Muscle of leg (tissue), 11 donors: ENCODE data around the gene CPSF4L. TPM values are rescaled to one million over a fixed set of nuclear protein-coding genes. Genes with fewer than 3 reads are reported as not detected.
A peak's percentile ranks its signal among the peaks of the same experiment; 100 is the strongest.

Source experiments
- DNase-seq: peaks from one replicate; pipeline ENCODE4 v3.0.0; 2013
- H3K27ac ChIP-seq: one replicate; pipeline ENCODE4 v1.5.1; 2013; ENCODE audit warnings: mild to moderate bottlenecking, low read length, control low read depth
- H3K27me3 ChIP-seq: one replicate; pipeline ENCODE4 v1.6.1; 2013; ENCODE audit warnings: low read length; ENCODE audit not compliant: control insufficient read depth, insufficient read depth
- H3K36me3 ChIP-seq: one replicate; pipeline ENCODE4 v1.6.1; 2013; ENCODE audit warnings: low read length; ENCODE audit not compliant: control insufficient read depth, insufficient read depth
- H3K4me1 ChIP-seq: one replicate; pipeline ENCODE4 v1.6.1; 2013; ENCODE audit warnings: low read length; ENCODE audit not compliant: control insufficient read depth, insufficient read depth
- H3K4me3 ChIP-seq: one replicate; pipeline ENCODE4 v1.5.1; 2013; ENCODE audit warnings: low read length, control low read depth
- H3K9me3 ChIP-seq: replicated peaks from 2 replicates; pipeline ENCODE4 v1.6.1; 2013; ENCODE audit warnings: low read depth, low read length; ENCODE audit not compliant: control insufficient read depth
- WGBS: methylation state at CpG from one replicate; pipeline ENCODE4 v1.1.5; 2013; ENCODE audit warnings: missing lambda C conversion rate; ENCODE audit not compliant: insufficient coverage; 5-methylcytosine and 5-hydroxymethylcytosine counted together
- polyA plus RNA-seq, 8 donors: library from polyadenylated mRNA; unstranded; fragments of 120-200 nt; gene quantifications; one replicate each; pipeline versions ENCODE4 v1.2.1 to v1.2.3, GENCODE V29; 2013; ENCODE audit warnings: inconsistent platforms in 1 of 8, low replicate concordance in 1 of 8; ENCODE audit not compliant: insufficient read length in 8 of 8, insufficient read depth in 1 of 8
- total RNA-seq: library from RNA; stranded (reverse); fragments of 120-200 nt; gene quantifications from one replicate; pipeline ENCODE4 v1.2.4, GENCODE V29; 2013

CPSF4L gene
- total and polyA plus RNA-seq, 9 donors = not detected

DNA sequence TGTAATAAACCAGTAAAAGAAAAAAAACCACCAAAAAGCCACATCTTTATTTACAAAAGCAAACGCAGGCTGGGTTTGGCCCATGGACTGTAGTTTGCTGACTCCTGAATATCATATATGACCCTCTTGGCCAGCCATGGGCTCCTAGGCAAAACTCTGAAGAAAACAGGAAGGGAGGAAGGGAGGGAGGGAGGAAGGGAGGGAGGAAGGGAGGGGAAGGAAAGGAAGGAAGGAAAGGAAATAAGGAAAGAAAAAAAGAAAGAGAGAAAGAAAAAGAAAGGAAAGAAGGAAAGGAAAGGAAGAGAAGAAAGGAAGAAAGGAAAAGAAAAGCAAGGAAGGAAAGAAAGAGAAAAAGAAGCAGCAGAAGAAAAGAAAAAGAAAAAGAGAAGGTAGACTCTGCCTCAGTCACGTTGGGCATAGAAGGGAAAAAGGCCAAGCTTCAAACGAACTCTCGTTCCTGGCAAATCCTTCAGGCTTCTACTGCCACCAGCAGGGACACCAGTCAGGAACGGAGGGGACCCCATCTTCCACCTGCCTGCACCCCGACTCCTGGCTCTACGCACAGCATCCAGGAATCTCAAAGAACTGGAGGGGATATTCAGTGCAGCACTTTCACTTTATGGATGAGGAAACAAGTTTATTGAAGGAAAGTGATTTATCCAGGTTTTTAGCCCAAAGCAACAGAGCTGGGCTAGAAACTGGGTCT lies 28.0 kb upstream of the CPSF4L start:
- H3K36me3 ChIP-seq = peaks cover 29% of the 10 kb centered on the region
- H3K4me1 ChIP-seq = peaks cover 47% of the 10 kb centered on the region
- no peak overlapping the region for H3K4me3 ChIP-seq
- H3K27me3 ChIP-seq = no peaks in the 10 kb centered on the region
- DNase-seq = no peak
- H3K27ac ChIP-seq = no peak overlapping the region
- no peaks in the 10 kb centered on the region for H3K9me3 ChIP-seq
- WGBS = 38% methylated on average over 4 of the region's 7 CpGs

DNA sequence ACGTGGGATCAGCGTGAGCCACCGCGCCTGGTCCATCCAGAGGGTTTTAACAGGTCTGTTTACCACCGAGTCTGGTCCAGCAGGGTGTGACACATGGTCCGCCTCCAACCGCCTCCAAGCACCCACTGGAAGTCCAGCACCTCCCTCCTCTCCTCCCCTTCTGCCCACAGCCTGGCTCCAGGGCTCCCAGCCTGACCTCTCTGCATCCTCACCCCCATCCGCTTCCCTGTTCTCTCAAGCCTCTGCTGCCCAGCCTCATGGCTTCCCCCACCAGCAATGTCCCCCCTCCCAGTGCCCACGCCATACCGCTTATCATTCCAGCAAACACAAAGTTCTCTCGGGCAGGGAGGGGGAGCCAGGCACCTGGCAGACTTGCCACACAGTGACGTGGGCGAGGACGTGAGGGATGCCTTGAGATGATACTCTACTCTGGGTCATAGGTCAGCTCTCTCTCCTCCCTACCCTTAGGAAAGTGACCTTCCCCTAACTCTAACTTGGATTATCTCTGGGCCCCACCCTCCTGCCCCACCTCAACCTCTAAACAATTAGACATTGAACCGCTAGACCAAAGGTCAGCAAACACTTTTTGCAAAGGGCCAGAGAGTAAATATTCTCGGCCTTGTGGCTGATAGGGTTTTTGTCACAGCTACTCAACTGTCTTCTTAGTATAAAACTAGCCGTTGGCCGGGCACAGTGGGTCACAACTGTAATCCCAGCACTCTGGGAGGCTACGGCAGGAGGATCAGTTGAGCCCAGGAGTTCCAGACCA lies 27.0 kb upstream of the CPSF4L start:
- no peaks in the 10 kb centered on the region for H3K27me3 ChIP-seq
- H3K36me3 ChIP-seq = peaks cover 29% of the 10 kb centered on the region
- H3K9me3 ChIP-seq = no peaks in the 10 kb centered on the region
- peaks cover 57% of the 10 kb centered on the region for H3K4me1 ChIP-seq
- 82% methylated on average over 14 of the region's 19 CpGs for WGBS
- H3K27ac ChIP-seq = no peak overlapping the region
- no peak for DNase-seq
- H3K4me3 ChIP-seq = no peak overlapping the region

GRCh38 chr17:73286863-73287296 lies 25.2 kb upstream of the CPSF4L start:
- Histone ChIP-seq H3K9me3 (no peaks in the 10 kb centered on the region), H3K4me1 (peaks cover 50% of the 10 kb centered on the region), H3K27me3 (no peaks in the 10 kb centered on the region), H3K36me3 (peaks cover 24% of the 10 kb centered on the region), H3K4me3 (no peak overlapping the region), H3K27ac (no peak overlapping the region)
- WGBS = 69% methylated on average over 7 of the region's 8 CpGs
- DNase-seq = no peak

DNA sequence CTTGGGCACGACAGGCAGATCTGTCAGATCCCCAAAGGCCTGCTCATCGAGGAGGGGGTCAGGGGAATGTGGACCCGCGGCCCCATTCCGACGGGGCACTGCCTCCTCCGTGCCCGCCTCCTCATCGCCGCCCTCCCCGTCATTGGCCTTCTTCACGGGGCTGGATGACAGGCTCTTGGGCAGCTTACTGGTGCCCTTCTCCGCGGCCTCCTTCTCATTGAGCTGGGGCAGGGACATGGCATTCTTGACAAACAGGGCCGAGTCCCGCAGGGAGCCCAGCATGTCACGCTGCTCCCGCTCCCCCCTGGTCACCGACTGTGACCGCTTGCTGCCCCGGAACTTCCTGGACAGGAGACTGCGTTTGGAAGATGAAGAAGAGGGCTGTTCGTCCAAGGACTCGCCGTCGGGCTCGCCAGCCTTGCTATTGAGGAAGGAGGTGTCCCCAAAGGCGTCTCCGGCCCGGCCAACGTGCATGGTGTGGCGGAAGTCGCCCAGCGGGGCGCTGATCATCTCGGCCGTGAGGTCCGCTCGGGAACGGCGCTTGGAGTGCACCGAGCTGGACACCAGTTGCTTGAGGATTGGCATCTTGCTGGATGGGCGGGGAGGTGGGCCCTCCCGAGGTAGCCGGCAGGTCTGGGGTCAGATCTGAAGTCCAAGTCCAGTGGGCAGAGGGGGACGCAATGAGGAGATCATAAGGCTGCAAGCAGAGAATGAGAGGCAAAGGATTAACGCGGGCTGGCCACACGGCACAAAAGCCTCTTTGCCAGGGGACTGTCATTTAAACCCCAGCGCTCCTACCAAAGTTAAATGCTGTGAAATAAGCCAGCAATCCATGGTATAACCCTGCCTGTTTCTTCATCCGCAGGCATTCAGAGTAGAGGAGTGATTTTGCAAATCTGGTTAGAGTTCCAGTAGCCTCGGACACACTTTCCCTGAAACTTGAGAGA lies 24.5 kb upstream of the CPSF4L start:
- Histone ChIP-seq H3K36me3 (peaks cover 24% of the 10 kb centered on the region), H3K4me3 (no peak overlapping the region), H3K27me3 (no peaks in the 10 kb centered on the region), H3K27ac (no peak overlapping the region), H3K9me3 (no peaks in the 10 kb centered on the region), H3K4me1 (peaks cover 44% of the 10 kb centered on the region)
- WGBS = 83% methylated on average over 45 of the region's 52 CpGs
- DNase-seq = no peak

- no peak overlapping the region for H3K27ac ChIP-seq
- H3K4me1 ChIP-seq = peaks cover 40% of the 10 kb centered on the region
- no peak for DNase-seq
- 82% methylated on average over 11 of the region's 15 CpGs for WGBS
- H3K4me3 ChIP-seq = no peak overlapping the region
- H3K27me3 ChIP-seq = no peaks in the 10 kb centered on the region
- H3K9me3 ChIP-seq = no peaks in the 10 kb centered on the region
- peaks cover 24% of the 10 kb centered on the region for H3K36me3 ChIP-seq
Observed at GRCh38 chr17:73285603-73285908, 23.9 kb upstream of the CPSF4L start.

DNA sequence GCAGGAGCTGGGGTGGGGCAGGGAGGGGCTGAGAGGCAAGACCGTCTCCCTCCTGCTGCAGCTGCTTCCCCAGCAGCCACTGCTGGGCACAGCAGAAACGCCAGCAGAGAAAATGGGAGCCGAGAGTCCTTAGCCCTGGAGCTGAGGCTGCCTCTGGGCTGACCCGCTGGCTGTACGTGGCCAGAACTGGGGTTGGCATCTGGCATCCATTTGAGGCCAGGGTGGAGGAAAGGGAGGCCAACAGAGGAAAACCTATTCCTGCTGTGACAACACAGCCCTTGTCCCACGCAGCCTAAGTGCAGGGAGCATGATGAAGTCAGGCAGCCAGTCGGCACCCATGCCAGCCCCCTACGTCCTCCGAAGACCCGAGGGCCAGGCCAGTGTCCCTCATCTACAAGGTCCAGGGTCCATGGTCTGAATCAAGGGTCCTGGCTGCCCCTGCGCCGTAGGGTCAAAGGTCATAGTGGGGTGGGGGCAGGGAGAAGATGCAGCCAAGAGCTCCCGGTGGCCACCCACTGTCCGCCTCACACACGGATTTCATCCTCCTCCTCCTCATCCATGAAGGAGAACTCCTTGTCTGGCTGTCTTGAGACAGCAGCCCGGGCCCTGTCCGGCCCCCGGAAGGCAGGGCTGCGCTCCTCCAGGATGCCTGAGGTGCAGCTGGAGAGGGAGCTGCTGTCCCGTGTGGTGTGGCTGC lies 23.4 kb upstream of the CPSF4L start:
- H3K9me3 ChIP-seq = no peaks in the 10 kb centered on the region
- H3K27me3 ChIP-seq = no peaks in the 10 kb centered on the region
- no peak for DNase-seq
- peak overlapping the region; percentile 13 for H3K27ac ChIP-seq
- WGBS = 62% methylated on average over 11 of the region's 20 CpGs
- H3K36me3 ChIP-seq = peaks cover 27% of the 10 kb centered on the region
- H3K4me3 ChIP-seq = no peak overlapping the region
- peaks cover 35% of the 10 kb centered on the region for H3K4me1 ChIP-seq

DNA sequence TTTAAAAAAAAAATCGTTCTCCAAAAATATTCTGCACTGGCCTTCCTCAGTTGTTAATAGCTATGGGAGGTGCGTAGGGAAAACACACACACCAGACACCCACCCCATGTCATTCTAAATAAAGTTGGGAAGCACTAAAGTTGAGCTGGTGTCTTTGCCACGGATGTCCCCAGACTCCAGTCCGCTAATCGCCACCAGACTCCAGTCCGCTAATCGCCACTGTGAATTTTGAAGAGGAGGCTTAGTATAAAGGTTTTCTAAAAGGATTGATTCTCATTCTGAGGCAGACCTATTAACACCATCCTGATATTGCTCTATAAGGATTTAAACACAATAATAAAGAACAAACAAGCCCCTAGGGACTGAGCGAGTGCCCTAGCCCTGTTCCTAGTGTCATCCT lies 22.7 kb upstream of the CPSF4L start:
- peaks cover 30% of the 10 kb centered on the region for H3K4me1 ChIP-seq
- peaks cover 27% of the 10 kb centered on the region for H3K36me3 ChIP-seq
- 38% methylated on average over 1 of the region's 8 CpGs for WGBS
- H3K4me3 ChIP-seq = no peak overlapping the region
- H3K9me3 ChIP-seq = no peaks in the 10 kb centered on the region
- no peaks in the 10 kb centered on the region for H3K27me3 ChIP-seq
- DNase-seq = no peak
- H3K27ac ChIP-seq = no peak overlapping the region

- peaks cover 27% of the 10 kb centered on the region for H3K36me3 ChIP-seq
- no peaks in the 10 kb centered on the region for H3K9me3 ChIP-seq
- DNase-seq = peak; percentile 68
- H3K27me3 ChIP-seq = no peaks in the 10 kb centered on the region
- no peak overlapping the region for H3K4me3 ChIP-seq
- H3K27ac ChIP-seq = peak overlapping the region; percentile 51
- H3K4me1 ChIP-seq = peaks cover 28% of the 10 kb centered on the region
- 34% methylated on average over 3 of the region's 10 CpGs for WGBS
Observed at GRCh38 chr17:73283841-73284282, 22.2 kb upstream of the CPSF4L start.

DNA sequence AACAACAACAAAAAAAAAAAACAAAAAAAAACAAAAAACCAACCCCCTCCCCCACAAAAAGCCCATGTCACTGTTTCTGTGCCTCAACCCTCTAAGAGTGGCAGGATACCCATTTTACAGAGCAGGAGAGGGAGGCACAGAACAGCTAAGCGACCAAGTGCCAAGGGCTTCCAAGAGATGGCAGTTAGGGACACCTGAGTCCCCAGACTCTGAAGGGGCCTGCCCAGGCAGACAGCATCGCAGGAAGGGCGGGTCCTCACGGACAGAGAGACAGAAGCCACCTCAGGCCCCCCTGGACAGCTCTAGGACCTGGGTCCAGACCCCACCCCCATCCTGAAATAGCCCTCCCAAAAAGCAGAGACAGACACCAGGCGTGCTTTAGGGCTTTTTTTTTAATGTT lies 21.6 kb upstream of the CPSF4L start:
- no peak overlapping the region for H3K4me3 ChIP-seq
- 100% methylated on average over 1 of the region's 5 CpGs for WGBS
- peaks cover 27% of the 10 kb centered on the region for H3K36me3 ChIP-seq
- peak overlapping the region; percentile 51 for H3K27ac ChIP-seq
- H3K9me3 ChIP-seq = no peaks in the 10 kb centered on the region
- no peak for DNase-seq
- peaks cover 34% of the 10 kb centered on the region for H3K4me1 ChIP-seq
- no peaks in the 10 kb centered on the region for H3K27me3 ChIP-seq
